ENCODE data around the gene OOSP4A.

OOSP4A gene

DNA sequence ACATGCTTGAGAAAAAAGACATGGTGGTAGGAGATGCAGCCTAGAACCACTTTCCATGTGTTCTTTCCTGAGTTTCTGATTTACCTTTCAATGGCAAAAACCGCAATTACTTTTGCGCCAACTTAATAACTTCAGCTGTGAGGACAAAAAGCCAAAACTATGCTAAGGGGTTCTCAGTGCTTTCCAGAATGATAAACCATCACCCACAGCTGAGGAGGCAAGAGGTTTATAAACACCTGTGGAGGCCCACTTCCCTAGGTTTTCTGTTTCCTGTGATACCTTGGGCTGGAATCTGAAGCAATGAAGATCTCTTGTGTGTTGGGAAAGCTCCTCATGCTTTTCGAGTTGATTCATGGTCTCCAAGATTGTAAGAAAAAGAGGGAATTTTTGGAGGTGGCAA is at the start of gene OOSP4A:
OOSP4A (plus strand) TSS at position 301 of the 400 bp plus-strand sequence; CDS start at position 301, 0 bp downstream.
- no peak for ATAC-seq

GRCh38 chr11:59918480-59918879 is 45.4 kb upstream of the OOSP4A start:
- ATAC-seq, result no peak

DNA sequence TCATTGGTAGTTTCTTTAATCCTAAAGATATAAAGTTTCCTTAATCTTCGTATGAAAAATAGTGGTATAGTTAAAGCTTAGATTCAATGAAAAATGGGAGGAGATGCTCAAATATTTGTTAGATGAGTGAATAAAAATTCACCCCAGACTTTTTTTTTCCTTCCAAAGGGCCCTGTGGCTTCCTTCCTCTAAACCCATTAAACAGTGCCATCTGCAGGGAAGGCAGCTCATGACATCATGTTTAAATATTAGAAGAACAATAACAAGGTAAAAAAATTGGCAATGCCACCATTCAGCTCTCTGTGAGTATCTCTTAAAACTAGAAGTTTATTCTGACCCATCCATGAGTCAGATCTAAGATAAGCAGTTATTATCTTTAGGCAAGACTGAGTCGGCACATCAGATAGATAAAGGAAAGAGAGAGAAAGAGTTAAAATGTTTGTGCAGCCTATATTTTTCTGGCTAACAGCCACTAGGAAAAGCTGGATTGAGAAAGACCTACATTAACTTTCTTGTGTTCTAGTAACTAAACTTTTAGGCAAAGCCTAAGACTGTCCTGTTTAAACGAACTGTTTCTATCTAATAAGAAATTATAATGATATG is 44.7 kb upstream of the OOSP4A start:
- ATAC-seq, result no peak

DNA sequence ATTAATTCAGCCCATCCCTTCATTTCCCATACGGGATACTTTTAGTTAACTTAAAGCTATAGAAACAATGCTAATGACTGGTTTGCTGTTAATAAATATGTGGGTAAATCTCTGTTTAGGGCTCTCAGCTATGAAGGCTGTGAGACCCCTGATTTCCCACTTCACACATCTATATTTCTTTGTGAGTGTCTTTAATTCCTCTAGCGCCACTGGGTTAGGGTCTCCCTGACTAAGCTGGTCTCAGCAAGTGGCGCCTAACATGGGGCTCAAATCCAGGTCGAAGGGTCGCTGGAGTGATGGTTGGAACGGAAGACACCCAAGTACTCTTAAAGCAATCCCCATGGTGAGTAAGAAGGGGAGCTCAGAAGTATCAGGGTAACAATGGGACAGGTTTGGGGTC is 40.0 kb upstream of the OOSP4A start:
- no peak for ATAC-seq

DNA sequence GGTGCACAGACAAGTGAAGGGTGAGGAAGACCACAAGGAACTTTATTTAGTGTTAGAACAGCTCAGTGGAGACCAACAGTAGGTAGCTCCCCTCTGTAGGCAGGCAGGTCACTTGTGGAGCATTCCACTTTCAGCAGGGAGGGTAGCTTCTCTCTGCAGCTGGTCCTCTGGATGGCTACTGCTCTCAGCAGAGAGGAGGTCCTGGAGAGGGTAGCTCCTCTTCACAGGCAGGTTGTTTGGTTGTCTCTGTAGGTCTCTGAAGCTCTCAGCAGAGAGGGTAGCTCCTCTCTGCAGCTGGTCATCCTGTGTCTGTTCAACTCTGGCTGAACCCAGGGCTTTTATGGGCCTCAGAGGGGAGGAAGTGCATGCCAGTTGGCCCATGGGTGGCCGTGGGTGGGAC is 32.1 kb upstream of the OOSP4A start:
- no peak for ATAC-seq

DNA sequence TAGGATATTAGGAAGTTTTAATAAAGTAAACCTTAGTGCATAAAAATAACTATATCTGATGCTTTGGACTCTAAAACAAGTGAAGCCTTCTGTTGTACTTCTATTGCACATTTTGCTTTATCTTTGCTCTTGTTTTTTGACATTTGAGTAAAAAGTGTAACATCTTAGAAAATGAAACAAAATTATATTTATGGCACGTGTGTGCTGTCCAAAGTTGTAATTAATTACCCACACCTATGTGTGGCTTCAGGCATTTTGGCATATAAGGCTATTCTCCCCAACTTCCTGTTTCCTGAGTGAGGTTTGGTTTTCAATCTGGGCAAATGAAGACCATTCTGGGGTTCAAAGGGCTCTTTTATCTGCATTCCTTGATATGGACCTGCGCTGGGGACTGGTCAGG is 25.7 kb upstream of the OOSP4A start, which contains the start of gene OOSP1:
OOSP1 (plus strand) TSS at position 301 of the 400 bp plus-strand sequence; CDS start at position 324, 23 bp downstream.
- no peak for ATAC-seq

GRCh38 chr11:59938718-59939117 is 25.1 kb upstream of the OOSP4A start:
- no peak for ATAC-seq

GRCh38 chr11:59939482-59939881 is 24.4 kb upstream of the OOSP4A start:
- no peak for ATAC-seq

- no peak for ATAC-seq
Observed at GRCh38 chr11:59941091-59941490, 22.7 kb upstream of the OOSP4A start.

DNA sequence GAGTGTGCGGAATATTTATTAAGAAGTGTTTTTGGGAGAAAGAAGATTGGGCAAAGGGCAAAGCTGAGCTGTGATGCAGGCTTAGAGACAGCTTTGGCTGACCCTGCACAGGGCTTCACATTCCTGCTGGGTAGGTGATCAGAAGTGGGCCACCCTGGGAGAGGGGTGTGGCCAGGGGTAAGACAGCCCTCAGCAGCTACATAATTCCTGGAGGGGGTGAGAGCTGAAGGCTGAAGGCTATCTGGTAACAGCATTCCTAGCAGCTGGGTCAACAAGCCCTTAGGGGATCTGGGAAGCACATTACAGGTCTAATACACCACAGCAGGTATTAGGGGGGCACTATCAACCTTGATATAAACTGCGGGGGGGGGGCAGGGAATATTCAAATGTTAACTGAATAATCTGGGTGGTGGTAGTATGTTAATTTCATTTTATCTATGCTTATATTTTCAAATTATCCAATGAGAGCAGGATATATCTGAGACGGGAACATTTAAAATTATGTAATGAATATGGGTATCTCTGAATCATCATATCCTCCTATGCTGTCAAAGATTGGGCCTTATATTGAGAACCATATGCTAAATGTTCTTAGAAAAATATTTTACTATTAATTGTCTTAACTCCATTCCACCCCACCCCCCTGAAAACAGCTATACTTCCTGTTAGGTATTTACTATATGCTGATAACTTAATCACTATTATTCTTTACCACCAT is 19.7 kb upstream of the OOSP4A start:
- no peak for ATAC-seq

- ATAC-seq, result no peak
Observed at GRCh38 chr11:59944720-59945119, 19.1 kb upstream of the OOSP4A start.

DNA sequence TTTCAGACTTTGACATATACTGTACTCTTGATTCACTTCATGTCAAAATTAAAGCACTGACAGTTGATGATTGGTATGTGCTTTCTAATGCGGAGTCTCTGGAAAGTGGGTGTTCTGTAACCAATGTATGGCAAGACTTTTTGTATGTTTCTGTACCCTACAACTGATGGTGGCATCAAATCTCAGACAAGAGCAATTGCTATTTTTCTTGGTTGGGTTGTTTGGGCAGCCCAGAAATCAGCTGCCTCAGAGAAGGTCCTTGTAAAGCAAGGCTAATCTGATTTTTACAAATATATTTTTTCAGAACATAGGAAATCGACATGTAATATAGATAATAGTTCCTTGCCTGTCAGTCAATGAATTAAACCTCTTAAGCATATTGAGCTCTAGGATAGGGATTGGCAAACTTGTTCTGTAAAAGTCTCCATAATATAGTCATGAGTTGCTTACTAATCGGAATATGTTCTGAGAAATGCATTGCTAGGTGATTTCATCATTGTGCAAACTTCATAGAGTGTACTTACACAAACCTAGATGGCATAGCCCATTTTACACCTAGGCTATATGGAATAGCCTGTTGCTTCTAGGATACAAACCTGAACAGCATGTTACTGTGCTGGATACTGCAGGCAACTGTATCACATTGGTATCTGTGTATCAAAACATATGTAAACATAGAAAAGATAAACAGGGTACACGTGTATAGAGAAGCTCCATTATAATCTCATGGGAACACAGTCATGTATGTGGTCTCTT is 10.2 kb upstream of the OOSP4A start:
- no peak for ATAC-seq

DNA sequence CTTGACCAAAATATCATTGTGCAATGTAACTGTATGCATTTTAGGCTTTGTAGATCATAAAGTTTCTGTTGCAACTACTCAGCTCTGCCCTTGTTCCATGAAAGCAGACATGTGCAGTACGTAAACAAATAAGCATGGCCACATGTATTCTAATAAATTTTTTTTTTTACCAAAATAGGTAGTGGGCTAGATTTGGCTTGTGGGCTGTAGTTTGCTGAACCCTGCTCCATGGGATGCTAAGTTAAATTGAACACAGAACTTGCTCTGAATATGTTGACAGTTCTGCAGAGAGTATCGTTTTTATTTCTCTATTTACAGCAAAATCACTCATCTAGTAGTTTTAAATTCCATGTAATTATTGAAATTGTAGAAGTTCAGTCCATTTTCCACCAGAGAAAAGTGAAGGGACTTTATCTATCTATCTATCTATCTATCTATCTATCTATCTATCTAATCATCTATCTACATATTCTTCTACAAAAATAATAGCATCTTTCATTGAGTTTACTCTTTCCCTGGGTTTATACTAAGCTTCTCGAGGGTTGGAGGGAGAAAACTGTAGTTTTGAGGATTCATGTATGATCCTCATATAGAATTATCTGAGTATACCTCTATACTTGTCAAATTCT is 9.5 kb upstream of the OOSP4A start:
- ATAC-seq, result no peak

GRCh38 chr11:59957094-59957493 is 6.7 kb upstream of the OOSP4A start:
- no peak for ATAC-seq

DNA sequence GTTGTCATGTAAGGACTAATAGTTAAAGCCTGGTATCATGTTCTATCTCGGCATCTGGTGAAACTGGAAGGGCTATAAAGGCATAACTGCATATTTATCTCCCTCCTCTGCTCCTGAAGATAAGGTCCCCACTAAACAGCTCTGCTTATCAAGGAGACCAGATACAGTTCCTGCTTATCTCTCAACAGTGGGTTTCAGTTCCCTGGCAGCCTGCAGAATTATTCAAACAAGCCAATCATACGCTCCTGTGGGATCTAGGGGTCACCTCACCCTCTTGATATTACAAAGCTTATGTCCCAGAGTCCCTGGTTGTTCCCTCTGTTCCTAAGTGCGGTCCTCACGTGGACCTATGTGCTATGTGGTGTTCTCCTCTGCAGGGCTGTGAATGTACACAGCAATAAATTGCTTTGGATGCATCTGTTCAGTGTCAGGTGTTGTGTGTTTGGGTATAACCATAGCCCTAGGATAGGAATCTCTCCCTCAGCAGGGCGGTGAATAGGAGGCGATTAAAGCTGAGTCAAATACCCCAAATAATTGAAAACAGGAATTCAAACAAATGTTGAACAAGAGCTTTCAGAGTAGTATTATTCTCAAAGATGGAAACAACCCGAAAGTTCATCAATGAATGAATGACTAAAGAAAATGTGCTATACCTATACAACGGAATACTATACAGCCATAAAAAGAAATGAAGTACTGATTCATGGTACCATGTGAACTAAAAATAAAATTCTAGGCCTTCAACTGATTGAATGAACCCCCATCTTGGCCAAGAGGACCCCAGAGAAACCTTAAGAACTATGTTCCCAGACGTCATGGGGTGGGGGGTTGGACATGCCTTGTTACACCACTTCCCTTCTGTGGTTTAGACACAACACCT is 3.1 kb upstream of the OOSP4A start:
- ATAC-seq, result no peak

DNA sequence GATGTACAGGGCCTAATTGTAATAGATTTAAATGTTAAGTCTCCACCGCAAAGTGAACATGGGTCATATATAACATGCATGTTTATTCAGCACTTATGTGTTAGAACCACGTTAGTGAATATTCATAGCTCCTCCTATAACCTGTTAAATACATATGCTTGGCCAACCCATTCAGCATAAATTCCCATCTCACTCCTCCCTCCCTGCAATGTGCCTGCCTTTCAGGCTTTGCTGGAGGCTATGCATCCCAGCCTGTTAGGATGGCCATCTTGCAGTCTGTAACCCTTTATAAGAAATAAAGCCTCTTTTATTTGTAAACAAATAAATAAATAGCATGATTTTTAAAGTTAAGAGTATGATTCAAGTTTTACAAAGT is 1.7 kb upstream of the OOSP4A start:
- no peak for ATAC-seq

GRCh38 chr11:59965424-59965823 is 1.6 kb downstream of the OOSP4A start:
- ATAC-seq, result no peak

DNA sequence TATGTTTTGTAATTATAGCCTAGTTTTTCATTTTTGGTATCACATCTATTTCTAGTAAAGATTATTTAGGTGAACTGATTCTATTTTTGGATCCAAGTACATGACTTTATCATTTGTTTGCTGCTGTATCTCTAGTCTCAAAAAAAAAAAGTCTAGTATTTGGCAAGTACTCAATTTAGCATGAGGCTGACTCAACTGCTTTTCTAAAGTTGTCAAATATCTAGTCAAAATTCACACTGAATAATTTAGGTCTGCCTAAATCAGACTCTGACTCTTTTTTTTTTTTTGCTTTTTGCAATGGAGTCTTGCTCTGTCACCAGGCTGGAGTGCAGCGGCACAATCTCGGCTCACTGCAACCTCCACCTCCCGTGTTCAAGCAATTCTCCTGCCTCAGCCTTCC is 2.4 kb downstream of the OOSP4A start:
- no peak for ATAC-seq

DNA sequence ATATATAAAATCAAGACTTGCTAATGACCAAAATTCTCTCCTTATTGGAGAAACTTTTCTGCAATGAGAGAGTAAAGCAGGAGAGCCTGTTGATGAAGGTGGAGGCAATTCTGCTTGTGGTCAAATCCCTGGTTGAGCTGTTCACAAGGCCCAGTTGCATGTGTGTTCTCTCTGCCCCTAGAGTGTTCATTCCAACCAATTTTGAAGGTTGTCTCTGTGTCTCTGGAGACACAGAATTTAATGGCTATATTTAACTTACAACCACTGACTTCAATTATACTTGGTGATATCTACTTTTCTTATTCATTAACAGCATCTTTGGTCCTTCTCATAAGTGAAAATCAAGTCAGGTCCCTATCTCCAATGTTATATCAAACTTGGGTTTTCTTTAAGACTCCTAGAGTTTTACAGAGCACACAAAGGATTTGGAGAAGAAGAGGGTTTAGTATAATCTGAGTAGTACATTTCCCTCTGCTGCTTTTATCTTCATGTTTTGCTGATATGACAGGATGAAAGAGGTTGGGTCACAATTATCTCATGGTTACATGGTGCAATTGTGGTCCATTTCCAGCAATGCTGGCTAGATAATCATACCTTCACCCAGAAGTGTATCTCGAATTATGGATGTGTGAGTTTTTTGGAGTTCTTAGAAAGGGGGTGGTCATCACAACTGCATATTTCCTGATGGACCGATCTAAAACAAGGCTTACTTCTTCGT is 4.0 kb downstream of the OOSP4A start:
- no peak for ATAC-seq

GRCh38 chr11:59968395-59968783 is 4.6 kb downstream of the OOSP4A start:
- no peak for ATAC-seq

DNA sequence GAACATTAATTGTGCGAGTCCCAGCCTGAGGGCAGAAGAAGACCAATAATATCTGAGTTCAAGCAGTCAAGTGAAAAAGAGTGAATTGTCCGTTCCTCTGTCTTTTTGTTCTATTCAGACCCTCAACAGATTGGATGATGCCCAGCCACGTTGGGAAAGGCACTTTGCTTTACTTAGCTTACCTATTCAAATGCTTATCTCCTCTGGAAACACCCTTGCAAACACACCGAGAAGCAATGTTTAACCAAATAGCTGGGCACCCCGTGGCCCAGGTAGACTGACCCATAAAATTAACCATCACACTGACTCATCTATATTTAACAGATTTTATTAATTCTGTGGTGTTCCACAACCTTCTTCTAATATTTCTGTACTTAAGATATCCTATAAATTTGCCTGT is 9.3 kb downstream of the OOSP4A start:
- ATAC-seq, result no peak
